HepG2 (cell line): ENCODE data around the gene PPP1R13B. TPM values are rescaled to one million over a fixed set of nuclear protein-coding genes. Genes with fewer than 3 reads are reported as not detected.
"Not testable (repeated sequence)": the region's sequence is repeated elsewhere in the genome, so short reads cannot be mapped to it uniquely, and the experiment has no call there.

Source experiments
- ATAC-seq: fragments of 200-7000 bp; cut with Tn5 transposase; 3 replicates; pipeline ENCODE4 v1.9.1; 2020; ENCODE audit warnings: mild to moderate bottlenecking, moderate library complexity
- BruUV-seq: library from RNA; stranded (reverse); fragments of 400-500 nt; replicated peaks from 2 replicates; lab custom pipeline; 2021; lab: Mats Ljungman, UMichigan
- CTCF ChIA-PET: fragments of 300-600 bp; formaldehyde crosslinking; extraction: SDS; loops from one replicate; lab custom pipeline; 2021; ENCODE audit warnings: low total read pairs, inconsistent platforms, low intra/inter-chr PET ratio; lab: Yijun Ruan, JAX
- POLR2A ChIA-PET: fragments of 350-600 bp; sonication (Branson Sonifier 250); formaldehyde crosslinking; loops from one replicate; lab custom pipeline; 2020; ENCODE audit warnings: antibody characterized with exemption, inconsistent platforms; lab: Yijun Ruan, JAX
- DNase-seq: peaks from one replicate; pipeline ENCODE4 v3.0.0-alpha.2; 2015; ENCODE audit warnings: low spot score
- FAIRE-seq: peaks from 3 replicates; lab custom pipeline; 2011; peaks lifted over from hg19 to GRCh38; lab: Jason Lieb, UNC
- H2AFZ ChIP-seq: one replicate; pipeline ENCODE4 v1.6.1; 2011; ENCODE audit warnings: low read length, inconsistent platforms
- H3K27ac ChIP-seq: fragments of 300-600 bp; 3 replicates; pipeline ENCODE4 v1.8.0; 2011; ENCODE audit warnings: mixed run types, mild to moderate bottlenecking, mixed read lengths, low read length, inconsistent platforms; ENCODE audit not compliant: insufficient read depth; ENCODE audit errors: extremely low read length
- H3K27me3 ChIP-seq, 2 experiments: fragments of 200-600 bp in 1 of 2; 2 replicates in 1 of 2; 3 replicates in 1 of 2; pipeline versions ENCODE4 v1.6.0 to v1.8.0; 2011; ENCODE audit warnings: low read length in 2 of 2, mild to moderate bottlenecking in 2 of 2, moderate library complexity in 2 of 2, inconsistent platforms in 1 of 2; ENCODE audit not compliant: insufficient read depth in 2 of 2, control insufficient read depth in 1 of 2
- H3K36me3 ChIP-seq, 2 experiments: fragments of 200-600 bp in 1 of 2; replicated peaks in 1 of 2; 2 replicates in 1 of 2; 3 replicates in 1 of 2; pipeline versions ENCODE4 v1.5.1 to v1.8.0; 2011; ENCODE audit warnings: low read length in 2 of 2, inconsistent platforms in 1 of 2; ENCODE audit not compliant: insufficient read depth in 2 of 2, control insufficient read depth in 1 of 2
- H3K4me1 ChIP-seq: 2 replicates; pipeline ENCODE4 v1.5.1; 2012; ENCODE audit warnings: low read length, inconsistent platforms; ENCODE audit not compliant: insufficient read depth
- H3K4me2 ChIP-seq: 2 replicates; pipeline ENCODE4 v1.6.0; 2011; ENCODE audit warnings: low read depth, low read length, inconsistent platforms
- H3K4me3 ChIP-seq, 3 experiments: fragments of 200-600 bp in 1 of 3; sonication (generic), shearing (Covaris generic) in 1 of 3; replicated peaks in 1 of 3; 2 replicates each; pipeline ENCODE4 v1.5.1; 2011 to 2016; ENCODE audit warnings: low read length in 3 of 3, inconsistent platforms in 2 of 3, low read depth in 2 of 3, mild to moderate bottlenecking in 2 of 3, control low read depth in 1 of 3, mixed read lengths in 1 of 3; ENCODE audit not compliant: insufficient read depth in 1 of 3
- H3K79me2 ChIP-seq: one replicate; pipeline ENCODE4 v1.6.1; 2011; ENCODE audit warnings: low read length, inconsistent platforms; ENCODE audit not compliant: insufficient read depth
- H3K9ac ChIP-seq: 2 replicates; pipeline ENCODE4 v1.6.0; 2011; ENCODE audit warnings: mild to moderate bottlenecking, low read depth, low read length, inconsistent platforms; ENCODE audit not compliant: insufficient read depth
- H3K9me3 ChIP-seq: 2 replicates; pipeline ENCODE4 v1.5.1; 2012; ENCODE audit warnings: mild to moderate bottlenecking, low read length
- H4K20me1 ChIP-seq: 2 replicates; pipeline ENCODE4 v1.6.0; 2011; ENCODE audit warnings: inconsistent platforms, mild to moderate bottlenecking, low read length, moderate library complexity; ENCODE audit not compliant: insufficient read depth
- CCAR2 ChIP-seq: fragments of 200-400 bp; formaldehyde crosslinking; optimal IDR thresholded peaks from 2 replicates; pipeline ENCODE3; 2018; ENCODE audit warnings: low read depth, mild to moderate bottlenecking, low read length, moderate library complexity
- HDAC1 ChIP-seq: sonication (generic); formaldehyde crosslinking; IDR thresholded peaks from 2 replicates; pipeline ENCODE4 v1.5.1; 2020; ENCODE audit warnings: mild to moderate bottlenecking, missing genetic modification reagents
- HNF4G ChIP-seq, 2 experiments: sonication (generic) in 1 of 2; formaldehyde crosslinking in 1 of 2; IDR thresholded peaks; 2 replicates each; pipeline versions ENCODE4 v1.4.0 to v1.6.1; 2011 to 2020; ENCODE audit warnings: borderline replicate concordance in 2 of 2, low read depth in 2 of 2, mild to moderate bottlenecking in 2 of 2, low read length in 1 of 2, missing genetic modification reagents in 1 of 2, moderate library complexity in 1 of 2
- HOXD1 ChIP-seq: sonication (generic); formaldehyde crosslinking; IDR thresholded peaks from 2 replicates; pipeline ENCODE4 v1.5.0; 2020; ENCODE audit warnings: missing genetic modification reagents
- SALL1 ChIP-seq: sonication (generic); formaldehyde crosslinking; IDR thresholded peaks from 2 replicates; pipeline ENCODE4 v1.8.0; 2022; ENCODE audit warnings: mild to moderate bottlenecking, missing genetic modification reagents
- TBL1XR1 ChIP-seq: fragments of 150-350 bp; IDR thresholded peaks from 2 replicates; pipeline ENCODE4 v1.6.1; 2014; ENCODE audit warnings: borderline replicate concordance, low read length; ENCODE audit not compliant: partially characterized antibody
- ZNF33A ChIP-seq: sonication (generic); formaldehyde crosslinking; IDR thresholded peaks from 2 replicates; pipeline ENCODE4 v1.5.1; 2020; ENCODE audit warnings: missing genetic modification reagents, mild to moderate bottlenecking, moderate library complexity, borderline replicate concordance
- ZNF598 ChIP-seq: sonication (generic); formaldehyde crosslinking; IDR thresholded peaks from 2 replicates; pipeline ENCODE4 v1.5.1; 2020; ENCODE audit warnings: mild to moderate bottlenecking, missing genetic modification reagents, borderline replicate concordance
- WGBS: methylation state at CpG from one replicate; pipeline ENCODE4 v1.1.6; 2017; ENCODE audit warnings: low lambda C conversion rate; 5-methylcytosine and 5-hydroxymethylcytosine counted together
- in situ Hi-C: cut with HindIII; loops from 2 replicates; pipeline ENCODE4 v1.10.0; 2017; ENCODE audit warnings: low pct_unique_long_range_greater_than_20kb; ENCODE audit not compliant: extremely low pct_ligation_motif_present
- intact Hi-C: fragments of 100-400 bp; cut with micrococcal nuclease; formaldehyde crosslinking; loops from one replicate; pipeline ENCODE4 v1.10.0; 2022; ENCODE audit not compliant: unreplicated experiment
- polyA plus RNA-seq, 8 experiments: library from polyadenylated mRNA; depleted of rRNA in 3 of 8; stranded (reverse) in 7 of 8; unstranded in 1 of 8; fragments of >200 nt; fragmentation: Illumina TruSeq in 4 of 8; extraction: Trizol in 4 of 8; gene quantifications; 2 replicates each; pipeline versions ENCODE4 v1.2.1 to v1.2.3, GENCODE V29; 2011 to 2016; ENCODE audit warnings: low read depth in 4 of 8, missing spikeins in 1 of 8, mixed read lengths in 1 of 8; ENCODE audit not compliant: insufficient read depth in 1 of 8
- total RNA-seq, 5 experiments: library from RNA; depleted of rRNA; stranded (reverse); fragments of >200 nt; fragmentation: Illumina TruSeq; extraction: Trizol; gene quantifications; 2 replicates each; pipeline ENCODE4 v1.2.3, GENCODE V29; 2016; ENCODE audit warnings: low read depth in 1 of 5

PPP1R13B gene
- total and polyA plus RNA-seq, 2 of the 13 experiments (the other 11 are each of a cell fraction or from before 2014, with no cell fraction given): 4.6 to 9.4 TPM

GRCh38 chr14:103845327-103845726, 2.0 kb downstream of the PPP1R13B start:
- H3K4me2 ChIP-seq: peak overlapping the region; percentile 79
- no peak for TF ChIP-seq TBL1XR1
- TF ChIP-seq CCAR2: no peak
- no peak for TF ChIP-seq HNF4G (IDR thresholded peaks at IDR 0.05; ENCODE audit: borderline replicate concordance, low read depth, low read length)
- no peak for TF ChIP-seq HNF4G (CRISPR knock-in tag; IDR thresholded peaks at IDR 0.05; ENCODE audit: borderline replicate concordance, low read depth)
- TF ChIP-seq HDAC1 (CRISPR knock-in tag): no peak
- TF ChIP-seq SALL1 (CRISPR knock-in tag): no peak
- no peak for TF ChIP-seq HOXD1 (CRISPR knock-in tag)
- no peak for TF ChIP-seq ZNF598 (CRISPR knock-in tag)
- TF ChIP-seq ZNF33A (CRISPR knock-in tag): no peak
- TF ChIP-seq, all 625 proteins: peak for 0
- ChIA-PET POLR2A (interaction anchor here (0.6 to 1.2 kb wide), 2 partner anchors 20 to 35 kb away, joined by 3 read pairs; no protein-coding TSS in a partner anchor), CTCF (no interaction called here)
- WGBS: 90% methylated on average over 5 of the region's 5 CpGs
- DNase-seq: no peak
- peaks cover 0 to 8% of the 10 kb centered on the region in 2 experiments; a peak in 1 of 5 replicates for H3K36me3 ChIP-seq
- H4K20me1 ChIP-seq: peaks cover 3% of the 10 kb centered on the region; the same call in 1 of the 2 replicates
- H3K9me3 ChIP-seq: no peaks in the 10 kb centered on the region
- no peak overlapping the region for H3K9ac ChIP-seq
- H3K4me1 ChIP-seq: peaks cover 44% of the 10 kb centered on the region
- no peak overlapping the region for H3K27ac ChIP-seq
- FAIRE-seq: no peak
- in situ Hi-C loops: no loop called here
- intact Hi-C loops: loop anchor here (5.0 kb wide), 2 partner anchors 38 to 42 kb away; no protein-coding TSS in a partner anchor
- no TSS peak for BruUV-seq
- peaks cover 46% of the 10 kb centered on the region for H3K79me2 ChIP-seq
- no peak for ATAC-seq
- H3K27me3 ChIP-seq: no peaks in the 10 kb centered on the region; a peak in 1 of 5 replicates
- H2AFZ ChIP-seq: no peak overlapping the region
- H3K4me3 ChIP-seq: no peak overlapping the region

GRCh38 chr14:103841265-103841664, 6.1 kb downstream of the PPP1R13B start:
- H3K9ac ChIP-seq, POLR2A ChIA-PET, in situ Hi-C loops, H3K27me3 ChIP-seq, H2AFZ ChIP-seq, FAIRE-seq, ATAC-seq, intact Hi-C loops, BruUV-seq, H3K27ac ChIP-seq, CTCF ChIA-PET, DNase-seq, H3K4me2 ChIP-seq, H3K9me3 ChIP-seq, H4K20me1 ChIP-seq, H3K4me3 ChIP-seq, H3K36me3 ChIP-seq: not testable (repeated sequence)
- 98% methylated on average over 12 of the region's 12 CpGs for WGBS
- peaks cover 63% of the 10 kb centered on the region for H3K79me2 ChIP-seq
- peaks cover 33% of the 10 kb centered on the region for H3K4me1 ChIP-seq
